IMR-90 (cell line): Measurements from ENCODE around the gene TSN. TPM values are rescaled to one million over a fixed set of nuclear protein-coding genes. Genes with fewer than 3 reads are reported as not detected.

Source experiments
- ATAC-seq: fragments of 200-7000 bp; cut with Tn5 transposase; 2 replicates; pipeline ENCODE4 v1.9.1; 2020; ENCODE audit warnings: low read depth, mild to moderate bottlenecking, moderate library complexity
- BruUV-seq: library from RNA; stranded (reverse); fragments of 400-500 nt; replicated peaks from 2 replicates; lab custom pipeline; 2021; lab: Mats Ljungman, UMichigan
- CTCF ChIA-PET: fragments of 300-600 bp; formaldehyde crosslinking; extraction: SDS; loops from one replicate; lab custom pipeline; 2021; ENCODE audit warnings: antibody characterized with exemption; lab: Yijun Ruan, JAX
- POLR2A ChIA-PET: fragments of 300-600 bp; sonication (Branson Sonifier 250); formaldehyde crosslinking; loops from one replicate; lab custom pipeline; 2022; ENCODE audit warnings: antibody characterized with exemption; ENCODE audit not compliant: unreplicated experiment; lab: Charles Lee
- DNase-seq: peaks from one replicate; pipeline ENCODE4 v3.0.0; 2013
- H2AFZ ChIP-seq: replicated peaks from 2 replicates; pipeline ENCODE3; 2013; ENCODE audit warnings: low read length, mild to moderate bottlenecking; ENCODE audit not compliant: poor library complexity
- H2AK5ac ChIP-seq: 2 replicates; pipeline ENCODE4 v1.6.1; 2013; ENCODE audit warnings: low read depth, low read length, inconsistent platforms
- H2AK9ac ChIP-seq: replicated peaks from 2 replicates; pipeline ENCODE3; 2013; ENCODE audit warnings: mild to moderate bottlenecking, low read depth, low read length, moderate library complexity; ENCODE audit not compliant: poor library complexity
- H2BK120ac ChIP-seq: 2 replicates; pipeline ENCODE4 v1.6.1; 2013; ENCODE audit warnings: low read depth, low read length, inconsistent platforms
- H2BK15ac ChIP-seq: 3 replicates; pipeline ENCODE4 v1.6.1; 2013; ENCODE audit warnings: low read depth, low read length, inconsistent platforms
- H2BK20ac ChIP-seq: 2 replicates; pipeline ENCODE4 v1.6.1; 2013; ENCODE audit warnings: low read depth, mild to moderate bottlenecking, inconsistent platforms, low read length, moderate library complexity
- H2BK5ac ChIP-seq: 2 replicates; pipeline ENCODE4 v1.6.1; 2013; ENCODE audit warnings: mild to moderate bottlenecking, low read depth, low read length, inconsistent platforms; ENCODE audit not compliant: poor library complexity, severe bottlenecking
- H3K14ac ChIP-seq: replicated peaks from 2 replicates; pipeline ENCODE4 v1.6.1; 2013; ENCODE audit warnings: low read depth, low read length, inconsistent platforms
- H3K18ac ChIP-seq: 2 replicates; pipeline ENCODE4 v1.6.1; 2013; ENCODE audit warnings: low read depth, low read length, control low read depth
- H3K23ac ChIP-seq: 2 replicates; pipeline ENCODE4 v1.6.1; 2013; ENCODE audit warnings: low read depth, low read length, inconsistent platforms
- H3K27ac ChIP-seq: 2 replicates; pipeline ENCODE4 v1.5.1; 2013; ENCODE audit warnings: mild to moderate bottlenecking, control low read depth, low read length; ENCODE audit not compliant: insufficient read depth
- H3K27me3 ChIP-seq: 2 replicates; pipeline ENCODE4 v1.6.1; 2013; ENCODE audit warnings: low read length; ENCODE audit not compliant: control insufficient read depth, insufficient read depth
- H3K36me3 ChIP-seq: 2 replicates; pipeline ENCODE4 v1.6.1; 2013; ENCODE audit warnings: low read length, mixed read lengths; ENCODE audit not compliant: control insufficient read depth, insufficient read depth
- H3K4ac ChIP-seq: 2 replicates; pipeline ENCODE4 v1.6.1; 2013; ENCODE audit warnings: low read depth, low read length, inconsistent platforms
- H3K4me1 ChIP-seq: 2 replicates; pipeline ENCODE4 v1.6.1; 2013; ENCODE audit warnings: low read length, mixed read lengths; ENCODE audit not compliant: control insufficient read depth, insufficient read depth
- H3K4me2 ChIP-seq: 2 replicates; pipeline ENCODE4 v1.6.1; 2013; ENCODE audit warnings: low read depth, mild to moderate bottlenecking, control low read depth, low read length, moderate library complexity
- H3K4me3 ChIP-seq: 2 replicates; pipeline ENCODE4 v1.5.1; 2013; ENCODE audit warnings: low read depth, mild to moderate bottlenecking, control low read depth, low read length, moderate library complexity; ENCODE audit not compliant: insufficient read depth
- H3K56ac ChIP-seq: 2 replicates; pipeline ENCODE4 v1.6.1; 2013; ENCODE audit warnings: low read length, inconsistent platforms; ENCODE audit not compliant: insufficient read depth; ENCODE audit errors: extremely low read depth
- H3K79me1 ChIP-seq, 2 experiments: 2 replicates each; pipeline ENCODE4 v1.6.1; 2013; ENCODE audit warnings: low read length in 2 of 2, inconsistent platforms in 1 of 2, low read depth in 1 of 2
- H3K9ac ChIP-seq: 2 replicates; pipeline ENCODE4 v1.6.1; 2013; ENCODE audit warnings: low read depth, low read length, control low read depth
- H3K9me1 ChIP-seq: 2 replicates; pipeline ENCODE4 v1.6.1; 2013; ENCODE audit warnings: low read length, inconsistent platforms; ENCODE audit not compliant: insufficient read depth
- H3K9me3 ChIP-seq: 2 replicates; pipeline ENCODE4 v1.6.1; 2013; ENCODE audit warnings: low read length; ENCODE audit not compliant: control insufficient read depth, insufficient read depth
- H4K20me1 ChIP-seq: 2 replicates; pipeline ENCODE4 v1.6.1; 2013; ENCODE audit warnings: low read length, inconsistent platforms; ENCODE audit not compliant: insufficient read depth
- H4K5ac ChIP-seq: 2 replicates; pipeline ENCODE4 v1.6.1; 2013; ENCODE audit warnings: mild to moderate bottlenecking, low read depth, low read length, control low read depth
- H4K8ac ChIP-seq, 2 experiments: 2 replicates each; pipeline ENCODE4 v1.6.1; 2013; ENCODE audit warnings: low read depth in 2 of 2, low read length in 2 of 2, control low read depth in 1 of 2, inconsistent platforms in 1 of 2
- H4K91ac ChIP-seq: 2 replicates; pipeline ENCODE4 v1.6.1; 2013; ENCODE audit warnings: low read depth, low read length, inconsistent platforms; ENCODE audit not compliant: insufficient read depth
- MAZ ChIP-seq: IDR thresholded peaks from 2 replicates; pipeline ENCODE4 v1.6.1; 2012; ENCODE audit warnings: low read depth, mild to moderate bottlenecking, low read length, improper control_type of control experiment, moderate library complexity, borderline replicate concordance
- MXI1 ChIP-seq: IDR thresholded peaks from 2 replicates; pipeline ENCODE4 v1.6.1; 2012; ENCODE audit warnings: low read depth, mild to moderate bottlenecking, low read length, moderate library complexity, borderline replicate concordance
- POLR2A ChIP-seq: IDR thresholded peaks from 2 replicates; pipeline ENCODE4 v1.6.1; 2012; ENCODE audit warnings: mild to moderate bottlenecking, low read depth, low read length
- RCOR1 ChIP-seq: IDR thresholded peaks from 2 replicates; pipeline ENCODE4 v1.6.1; 2012; ENCODE audit warnings: mild to moderate bottlenecking, low read length, improper control_type of control experiment; ENCODE audit not compliant: insufficient replicate concordance
- WGBS, 2 experiments: methylation state at CpG; one replicate each; pipeline versions ENCODE4 v1.1.5 to v1.1.7; 2013; ENCODE audit warnings: missing lambda C conversion rate in 2 of 2; ENCODE audit not compliant: insufficient read length in 1 of 2; ENCODE audit errors: extremely low coverage in 2 of 2; 5-methylcytosine and 5-hydroxymethylcytosine counted together
- dilution Hi-C: fragments of 300-500 bp; cut with HindIII; formaldehyde crosslinking; loops from one replicate; pipeline ENCODE4 v1.14.3; 2018; ENCODE audit warnings: low sequenced_read_pairs; ENCODE audit not compliant: unreplicated experiment
- in situ Hi-C: fragments of 300-500 bp; cut with MboI; formaldehyde crosslinking; loops from 3 replicates; pipeline ENCODE4 v1.14.3; 2019; ENCODE audit warnings: low sequenced_read_pairs, inconsistent platforms, mixed read lengths
- intact Hi-C: fragments of 100-400 bp; cut with micrococcal nuclease; formaldehyde crosslinking; loops from 2 replicates; pipeline ENCODE4 v1.10.0; 2022
- polyA plus RNA-seq, 3 experiments: library from polyadenylated mRNA; depleted of rRNA; stranded (reverse); fragments of >200 nt; gene quantifications; 2 replicates each; pipeline ENCODE4 v1.2.3, GENCODE V29; 2012; ENCODE audit warnings: low replicate concordance in 1 of 3
- total RNA-seq: library from RNA; depleted of rRNA; stranded (reverse); fragments of >200 nt; gene quantifications from 2 replicates; pipeline ENCODE4 v1.2.3, GENCODE V29; 2012
- TF ChIP-seq, protein P1 (sequence below): conservative IDR thresholded peaks from 2 replicates; pipeline ENCODE4 v1.5.1; 2012; ENCODE audit warnings: mild to moderate bottlenecking, low read depth, low read length, improper control_type of control experiment

Gene TSN
- total and polyA plus RNA-seq, 2 of the 4 experiments (the other 2 are of a cell fraction): 31.0 to 56.3 TPM

DNA sequence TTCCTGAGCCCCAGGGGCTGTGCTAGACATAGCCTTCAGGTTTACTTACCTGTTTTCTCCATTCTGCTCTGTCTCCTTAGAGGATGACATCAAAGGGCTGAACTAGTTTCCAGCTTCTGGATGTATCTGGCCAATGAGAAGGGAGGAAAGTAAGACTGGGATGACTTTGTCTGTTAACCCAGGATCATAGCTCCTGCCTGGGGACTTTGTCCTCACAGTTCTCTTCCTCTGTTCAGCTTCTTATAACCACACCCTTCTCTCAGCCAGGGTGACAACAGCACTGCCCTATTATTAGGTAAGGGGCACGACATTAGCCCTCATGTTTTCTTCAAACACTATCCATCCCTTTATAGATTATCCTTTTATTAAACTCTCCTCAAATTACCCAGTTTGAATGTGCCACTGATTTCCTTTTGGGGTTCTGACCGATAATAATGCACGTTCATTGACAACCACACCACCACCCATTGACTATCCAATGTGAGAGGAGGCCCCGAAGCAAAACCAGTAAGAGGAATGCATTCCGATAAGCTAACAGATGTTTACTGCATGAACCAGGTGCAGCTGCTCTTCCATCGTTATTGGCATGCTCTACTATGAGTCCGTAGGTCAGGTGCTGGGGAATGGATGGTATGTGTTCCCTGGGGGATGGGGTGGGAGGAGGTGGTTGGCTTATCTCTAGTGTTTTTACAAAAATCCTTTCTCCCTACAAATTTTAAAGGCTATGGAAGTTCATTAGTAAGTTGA lies 23.5 kb downstream of the TSN start:
- Histone ChIP-seq H2AFZ (no peak overlapping the region), H3K23ac (no peak overlapping the region), H4K5ac (no peak overlapping the region), H2BK15ac (no peak overlapping the region), H3K27ac (no peak overlapping the region), H4K8ac (no peak overlapping the region), H3K4ac (no peak overlapping the region), H3K4me1 (peaks cover 5% of the 10 kb centered on the region; the same call in 1 of the 2 replicates), H3K79me1 (no peaks in the 10 kb centered on the region), H3K4me3 (no peak overlapping the region), H2BK20ac (no peak overlapping the region), H4K91ac (no peak overlapping the region), H2BK5ac (no peak overlapping the region), H3K18ac (no peak overlapping the region), H2AK9ac (no peak overlapping the region), H4K20me1 (no peaks in the 10 kb centered on the region), H3K9ac (no peak overlapping the region), H3K56ac (no peak overlapping the region), H3K14ac (no peak overlapping the region), H3K9me1 (no peaks in the 10 kb centered on the region), H3K4me2 (no peak overlapping the region), H2BK120ac (no peak overlapping the region), H3K9me3 (no peaks in the 10 kb centered on the region), H3K27me3 (peaks cover 16% of the 10 kb centered on the region), H2AK5ac (no peak overlapping the region), H3K36me3 (no peaks in the 10 kb centered on the region)
- ATAC-seq: no peak
- in situ Hi-C loops: no loop called here
- BruUV-seq: no TSS peak
- intact Hi-C loops: no loop called here
- ChIA-PET POLR2A (no interaction called here), CTCF (interaction anchor here (0.6 kb wide), 2 partner anchors 161 to 216 kb away, joined by 3 read pairs; no protein-coding TSS in a partner anchor)
- DNase-seq: no peak
- dilution Hi-C loops: no loop called here
- TF ChIP-seq MXI1 (no peak), POLR2A (no peak), MAZ (no peak), RCOR1 (no peak)
- TF ChIP-seq, protein P1, sequence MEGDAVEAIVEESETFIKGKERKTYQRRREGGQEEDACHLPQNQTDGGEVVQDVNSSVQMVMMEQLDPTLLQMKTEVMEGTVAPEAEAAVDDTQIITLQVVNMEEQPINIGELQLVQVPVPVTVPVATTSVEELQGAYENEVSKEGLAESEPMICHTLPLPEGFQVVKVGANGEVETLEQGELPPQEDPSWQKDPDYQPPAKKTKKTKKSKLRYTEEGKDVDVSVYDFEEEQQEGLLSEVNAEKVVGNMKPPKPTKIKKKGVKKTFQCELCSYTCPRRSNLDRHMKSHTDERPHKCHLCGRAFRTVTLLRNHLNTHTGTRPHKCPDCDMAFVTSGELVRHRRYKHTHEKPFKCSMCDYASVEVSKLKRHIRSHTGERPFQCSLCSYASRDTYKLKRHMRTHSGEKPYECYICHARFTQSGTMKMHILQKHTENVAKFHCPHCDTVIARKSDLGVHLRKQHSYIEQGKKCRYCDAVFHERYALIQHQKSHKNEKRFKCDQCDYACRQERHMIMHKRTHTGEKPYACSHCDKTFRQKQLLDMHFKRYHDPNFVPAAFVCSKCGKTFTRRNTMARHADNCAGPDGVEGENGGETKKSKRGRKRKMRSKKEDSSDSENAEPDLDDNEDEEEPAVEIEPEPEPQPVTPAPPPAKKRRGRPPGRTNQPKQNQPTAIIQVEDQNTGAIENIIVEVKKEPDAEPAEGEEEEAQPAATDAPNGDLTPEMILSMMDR: no peak
- no CpG with 5 or more reads among the region's 7 CpGs for WGBS, 2 experiments
